ENCODE results near the gene FLNC.

FLNC gene

DNA sequence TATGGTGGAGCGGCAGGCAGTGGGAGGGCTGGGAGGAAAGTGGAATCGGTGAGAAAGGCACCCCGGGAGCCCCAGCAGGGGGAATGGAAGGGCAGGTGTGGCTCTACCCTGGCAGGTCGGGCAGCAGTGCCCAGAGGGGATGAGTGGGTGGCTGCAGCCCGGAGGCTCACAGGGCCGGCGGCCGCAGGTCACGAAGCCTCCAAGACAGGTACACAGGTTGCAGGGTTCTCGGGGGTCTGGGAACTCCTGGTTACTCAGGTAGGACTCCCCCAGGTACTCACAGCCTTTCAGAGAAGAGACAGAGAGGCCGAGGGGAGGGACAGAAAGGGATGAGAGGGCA, 58.5 kb downstream of the FLNC start:
- H3K9me3 ChIP-seq (ENCODE audit: insufficient read depth, low read length): peaks cover 5% of the 10 kb centered on the region; the same call in 1 of the 2 replicates
- no peak overlapping the region for H3K4me2 ChIP-seq (ENCODE audit: low read depth, low read length, poor library complexity, severe bottlenecking)
- H4K20me1 ChIP-seq (ENCODE audit: low read depth, low read length): no peaks in the 10 kb centered on the region
- H3K79me2 ChIP-seq (ENCODE audit: insufficient read depth, low read length): no peaks in the 10 kb centered on the region
- H3K27ac ChIP-seq (ENCODE audit: low read depth, low read length): no peak overlapping the region
- H3K9ac ChIP-seq (ENCODE audit: low read length): no peak overlapping the region
- H3K9me2 ChIP-seq (replicated peaks; ENCODE audit: insufficient read depth, low read length): no peaks in the 10 kb centered on the region
- no peak for TF ChIP-seq EZH2phosphoT487 (conservative IDR thresholded peaks at IDR 0.05; ENCODE audit: low read length)
- TF ChIP-seq, protein P1, sequence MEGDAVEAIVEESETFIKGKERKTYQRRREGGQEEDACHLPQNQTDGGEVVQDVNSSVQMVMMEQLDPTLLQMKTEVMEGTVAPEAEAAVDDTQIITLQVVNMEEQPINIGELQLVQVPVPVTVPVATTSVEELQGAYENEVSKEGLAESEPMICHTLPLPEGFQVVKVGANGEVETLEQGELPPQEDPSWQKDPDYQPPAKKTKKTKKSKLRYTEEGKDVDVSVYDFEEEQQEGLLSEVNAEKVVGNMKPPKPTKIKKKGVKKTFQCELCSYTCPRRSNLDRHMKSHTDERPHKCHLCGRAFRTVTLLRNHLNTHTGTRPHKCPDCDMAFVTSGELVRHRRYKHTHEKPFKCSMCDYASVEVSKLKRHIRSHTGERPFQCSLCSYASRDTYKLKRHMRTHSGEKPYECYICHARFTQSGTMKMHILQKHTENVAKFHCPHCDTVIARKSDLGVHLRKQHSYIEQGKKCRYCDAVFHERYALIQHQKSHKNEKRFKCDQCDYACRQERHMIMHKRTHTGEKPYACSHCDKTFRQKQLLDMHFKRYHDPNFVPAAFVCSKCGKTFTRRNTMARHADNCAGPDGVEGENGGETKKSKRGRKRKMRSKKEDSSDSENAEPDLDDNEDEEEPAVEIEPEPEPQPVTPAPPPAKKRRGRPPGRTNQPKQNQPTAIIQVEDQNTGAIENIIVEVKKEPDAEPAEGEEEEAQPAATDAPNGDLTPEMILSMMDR (IDR thresholded peaks at IDR 0.05; ENCODE audit: insufficient read depth, low read length, poor library complexity, severe bottlenecking): no peak
- no peaks in the 10 kb centered on the region for H3K27me3 ChIP-seq (ENCODE audit: low read length)
- no peaks in the 10 kb centered on the region for H3K36me3 ChIP-seq (ENCODE audit: low read length)
- 0 out of 2 replicates have a peak, but pooled peaks cover 7% of the 10 kb centered on the region for H3F3A ChIP-seq (ENCODE audit: insufficient read depth)
- no peak overlapping the region for H3K4me3 ChIP-seq (ENCODE audit: insufficient read depth, low read length, poor library complexity, severe bottlenecking)
- H2AFZ ChIP-seq (ENCODE audit: low read depth, low read length, severe bottlenecking): no peak overlapping the region

DNA sequence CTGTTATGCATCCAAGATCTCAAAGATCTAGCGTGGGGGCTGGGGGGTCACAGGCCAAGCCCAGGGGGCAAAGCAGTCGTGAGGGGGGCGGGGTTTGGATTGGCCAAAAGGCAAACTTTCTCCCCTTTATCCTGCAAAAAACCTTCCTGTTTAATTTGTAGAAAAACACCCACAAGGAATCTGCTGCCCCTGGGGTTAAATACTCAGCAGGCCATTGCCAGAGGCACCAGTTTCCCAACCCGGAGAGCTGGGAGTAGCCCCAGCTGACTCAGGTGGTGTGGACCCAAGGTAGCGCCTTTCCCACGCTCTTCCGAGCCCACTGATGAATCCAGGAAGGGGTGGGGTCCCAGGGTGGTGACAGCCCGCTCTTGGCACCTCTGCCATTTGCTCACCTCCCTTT, 58.9 kb downstream of the FLNC start:
- TF ChIP-seq, protein P1 (IDR thresholded peaks at IDR 0.05; ENCODE audit: insufficient read depth, low read length, poor library complexity, severe bottlenecking): no peak
- no peak overlapping the region for H3K4me3 ChIP-seq (ENCODE audit: insufficient read depth, low read length, poor library complexity, severe bottlenecking)

DNA sequence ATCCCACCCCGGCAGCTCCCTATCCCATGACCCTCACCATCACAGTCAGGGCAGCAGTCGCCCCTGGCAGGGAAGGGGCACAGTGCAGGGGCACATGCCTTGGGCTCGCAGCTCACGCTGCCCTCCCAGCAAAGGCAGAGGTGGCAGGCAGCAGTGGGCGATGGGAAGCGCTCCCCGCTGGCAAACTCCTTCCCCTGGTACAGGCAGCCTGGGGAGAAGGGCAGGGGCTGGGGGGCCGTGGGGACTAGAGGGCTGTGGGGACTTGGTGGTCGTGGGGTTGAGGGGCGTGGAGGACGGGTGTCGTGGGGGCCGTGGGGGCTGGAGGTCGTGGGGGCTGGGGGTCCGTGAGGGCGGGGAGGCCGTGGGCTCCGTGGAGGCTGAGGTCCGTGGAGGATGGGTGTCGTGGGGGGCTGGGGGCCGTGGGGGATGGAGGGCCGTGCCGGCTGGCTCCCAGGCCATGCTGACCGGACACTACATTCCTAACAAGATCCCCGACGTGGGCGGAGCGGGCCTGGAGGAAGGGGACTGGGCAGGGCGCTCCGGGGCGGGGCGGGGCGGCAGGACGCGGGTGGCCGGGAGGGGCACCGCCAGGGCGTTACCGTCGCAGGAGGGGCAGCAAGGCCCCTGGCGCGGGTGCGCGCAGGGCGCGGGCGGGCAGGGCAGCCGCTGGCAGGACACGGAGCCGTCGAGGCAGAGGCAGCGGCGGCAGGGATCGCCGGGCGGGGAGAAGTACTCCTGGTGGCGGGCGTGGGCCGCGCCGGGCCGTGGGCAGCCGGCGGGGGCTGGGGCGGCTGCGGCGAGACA, 60.3 kb downstream of the FLNC start:
- TF ChIP-seq, protein P1 (IDR thresholded peaks at IDR 0.05; ENCODE audit: insufficient read depth, low read length, poor library complexity, severe bottlenecking): no peak
- TF ChIP-seq EZH2phosphoT487 (conservative IDR thresholded peaks at IDR 0.05; ENCODE audit: low read length): no peak
- H4K20me1 ChIP-seq (ENCODE audit: low read depth, low read length): no peaks in the 10 kb centered on the region
- no peak overlapping the region for H3K4me3 ChIP-seq (ENCODE audit: insufficient read depth, low read length, poor library complexity, severe bottlenecking)
- H3K79me2 ChIP-seq (ENCODE audit: insufficient read depth, low read length): no peaks in the 10 kb centered on the region
- no peak overlapping the region for H3K4me2 ChIP-seq (ENCODE audit: low read depth, low read length, poor library complexity, severe bottlenecking)
- 0 out of 2 replicates have a peak, but pooled peaks cover 7% of the 10 kb centered on the region for H3F3A ChIP-seq (ENCODE audit: insufficient read depth)
- no peaks in the 10 kb centered on the region for H3K27me3 ChIP-seq (ENCODE audit: low read length)
- H2AFZ ChIP-seq (ENCODE audit: low read depth, low read length, severe bottlenecking): no peak overlapping the region
- peaks cover 5% of the 10 kb centered on the region; the same call in 1 of the 2 replicates for H3K9me3 ChIP-seq (ENCODE audit: insufficient read depth, low read length)
- H3K27ac ChIP-seq (ENCODE audit: low read depth, low read length): no peak overlapping the region
- no peaks in the 10 kb centered on the region for H3K9me2 ChIP-seq (replicated peaks; ENCODE audit: insufficient read depth, low read length)
- H3K9ac ChIP-seq (ENCODE audit: low read length): no peak overlapping the region
- H3K36me3 ChIP-seq (ENCODE audit: low read length): no peaks in the 10 kb centered on the region

More for the DNA sequence above, 58.9 kb downstream of the FLNC start:
- H3K9ac ChIP-seq (ENCODE audit: low read length): no peak overlapping the region
- H3K9me2 ChIP-seq (replicated peaks; ENCODE audit: insufficient read depth, low read length): no peaks in the 10 kb centered on the region
- H3K79me2 ChIP-seq (ENCODE audit: insufficient read depth, low read length): no peaks in the 10 kb centered on the region
- no peak overlapping the region for H3K27ac ChIP-seq (ENCODE audit: low read depth, low read length)
- H4K20me1 ChIP-seq (ENCODE audit: low read depth, low read length): no peaks in the 10 kb centered on the region
- H3K9me3 ChIP-seq (ENCODE audit: insufficient read depth, low read length): peaks cover 5% of the 10 kb centered on the region; the same call in 1 of the 2 replicates
- no peak overlapping the region for H2AFZ ChIP-seq (ENCODE audit: low read depth, low read length, severe bottlenecking)
- 0 out of 2 replicates have a peak, but pooled peaks cover 7% of the 10 kb centered on the region for H3F3A ChIP-seq (ENCODE audit: insufficient read depth)
- H3K27me3 ChIP-seq (ENCODE audit: low read length): no peaks in the 10 kb centered on the region
- H3K36me3 ChIP-seq (ENCODE audit: low read length): no peaks in the 10 kb centered on the region
- no peak overlapping the region for H3K4me2 ChIP-seq (ENCODE audit: low read depth, low read length, poor library complexity, severe bottlenecking)

Data from SU-DHL-6 (cell line).